Measurements from ENCODE around the gene DPPA5. TPM values are rescaled to one million over a fixed set of nuclear protein-coding genes. Genes with fewer than 3 reads are reported as not detected.
A peak's percentile ranks its signal among the peaks of the same experiment; 100 is the strongest.

Gene DPPA5
- total and polyA plus RNA-seq, 9 of the 15 experiments (the other 6 are each of a cell fraction or from before 2014, with no cell fraction given) = not detected

GRCh38 chr6:73388800-73389512 is 34.9 kb upstream of the DPPA5 start (continued):
- TF ChIP-seq ZBTB40 (IDR thresholded peaks at IDR 0.05) (no peak), ZBTB40 (CRISPR knock-in tag; IDR thresholded peaks at IDR 0.05) (no peak), ZFP91 (CRISPR knock-in tag; IDR thresholded peaks at IDR 0.05) (no peak), POLR3A (IDR thresholded peaks at IDR 0.05; ENCODE audit: borderline replicate concordance, extremely low read depth, insufficient read depth, insufficient read length) (no peak), KLF10 (CRISPR knock-in tag; IDR thresholded peaks at IDR 0.05) (no peak), C11orf30 (IDR thresholded peaks at IDR 0.05; ENCODE audit: low read depth) (peak; percentile 98), STAG1 (CRISPR knock-in tag; IDR thresholded peaks at IDR 0.05; ENCODE audit: borderline replicate concordance) (no peak; the same call in 1 of the 2 replicates), POU5F1 (IDR thresholded peaks at IDR 0.05; ENCODE audit: borderline replicate concordance, low read depth, low read length, partially characterized antibody) (no peak), HIVEP1 (CRISPR knock-in tag; IDR thresholded peaks at IDR 0.05) (no peak), HMBOX1 (IDR thresholded peaks at IDR 0.05) (no peak), PCBP2 (IDR thresholded peaks at IDR 0.05; ENCODE audit: low read depth, low read length, poor library complexity, severe bottlenecking) (no peak), FOXK1 (CRISPR knock-in tag; IDR thresholded peaks at IDR 0.05; ENCODE audit: borderline replicate concordance) (no peak), MEIS2 (IDR thresholded peaks at IDR 0.05; ENCODE audit: partially characterized antibody) (no peak), TAL1 (IDR thresholded peaks at IDR 0.05) (no peak), ZNF507 (tag; conservative IDR thresholded peaks at IDR 0.05) (no peak), GABPB1 (CRISPR knock-in tag; IDR thresholded peaks at IDR 0.05) (peak; percentile 67), SP1 (CRISPR knock-in tag; IDR thresholded peaks at IDR 0.05) (no peak), ZKSCAN1 (IDR thresholded peaks at IDR 0.05; ENCODE audit: low read depth, low read length) (no peak)

Measured in K562 (cell line).